ENCODE results near the gene FAM118B. TPM values are rescaled to one million over a fixed set of nuclear protein-coding genes. Genes with fewer than 3 reads are reported as not detected.

Gene FAM118B
- total and polyA plus RNA-seq, 2 of the 8 experiments (the other 6 are each of a cell fraction or from before 2014, with no cell fraction given), result 25.3 to 48.3 TPM

DNA sequence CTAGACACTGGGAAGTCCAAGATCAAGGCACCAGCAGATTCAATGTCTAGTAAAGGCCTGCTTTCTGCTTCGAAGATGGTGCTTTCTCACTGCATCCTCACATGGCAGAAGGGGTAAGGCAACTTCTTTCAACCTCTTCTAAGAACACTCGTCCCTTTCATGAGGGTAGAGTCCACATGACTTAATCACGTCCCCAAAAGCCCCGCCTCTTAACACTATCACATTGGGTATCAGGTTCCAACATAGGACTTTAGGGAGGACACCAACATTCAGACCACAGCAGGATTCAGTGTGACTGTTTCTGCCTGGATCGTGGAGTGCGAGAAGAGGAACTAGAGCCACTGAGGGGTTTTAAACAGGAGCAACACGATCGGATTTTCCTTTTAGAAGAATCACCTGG, 67.6 kb downstream of the FAM118B start:
- H3K18ac ChIP-seq (ENCODE audit: extremely low read depth, low read length), result no peak overlapping the region
- no peak overlapping the region for H3K56ac ChIP-seq (replicated peaks; ENCODE audit: insufficient read length, low read depth, low read length)
- peaks cover 0 to 5% (median 2%) of the 10 kb centered on the region in 4 experiments; a peak in 4 of 7 replicates for H3K27me3 ChIP-seq (replicated peaks in 1 of 4; ENCODE audit: control insufficient read depth in 3 of 4, extremely low read depth in 1 of 4, insufficient read depth in 3 of 4, low read length in 3 of 4)
- H3K9ac ChIP-seq (replicated peaks in 1 of 4; ENCODE audit: extremely low read depth in 1 of 4, low read depth in 3 of 4, low read length in 3 of 4), result no peak overlapping the region
- no peak overlapping the region for H2BK12ac ChIP-seq (ENCODE audit: low read depth, low read length)
- FAIRE-seq, result no peak
- no peak overlapping the region for H4K91ac ChIP-seq (replicated peaks; ENCODE audit: insufficient read length, low read length)
- H3K79me1 ChIP-seq (ENCODE audit: low read depth, low read length), result peaks cover 6% of the 10 kb centered on the region; the same call in 1 of the 2 replicates
- peaks cover 2 to 5% of the 10 kb centered on the region in 2 experiments for H4K20me1 ChIP-seq (replicated peaks in 1 of 2; ENCODE audit: control insufficient read depth in 1 of 2, insufficient read depth in 2 of 2, low read length in 2 of 2)
- peaks cover 15 to 33% (median 20%) of the 10 kb centered on the region in 4 experiments; a peak in 7 of 8 replicates for H3K36me3 ChIP-seq (ENCODE audit: control insufficient read depth in 2 of 4, insufficient read depth in 4 of 4, low read length in 3 of 4)
- H3K23me2 ChIP-seq (ENCODE audit: low read depth, low read length), result peaks cover 13% of the 10 kb centered on the region
- H3K4me3 ChIP-seq (ENCODE audit: extremely low read depth in 1 of 4, insufficient read depth in 2 of 4, low read depth in 3 of 4, low read length in 4 of 4), result no peak overlapping the region
- H3K79me2 ChIP-seq (ENCODE audit: control insufficient read depth in 1 of 2, insufficient read depth in 2 of 2, low read length in 2 of 2), result no peaks in the 10 kb centered on the region
- H2BK15ac ChIP-seq (ENCODE audit: low read length), result no peak overlapping the region
- H2BK5ac ChIP-seq (ENCODE audit: low read depth, low read length), result no peak overlapping the region
- no peak overlapping the region for H3K23ac ChIP-seq (ENCODE audit: insufficient read length)
- H3K4me1 ChIP-seq (replicated peaks in 1 of 4; ENCODE audit: control insufficient read depth in 3 of 4, insufficient read depth in 4 of 4, low read length in 3 of 4), result peaks cover 0 to 6% (median 4%) of the 10 kb centered on the region in 4 experiments; a peak in 4 of 7 replicates
- no peak for DNase-seq (ENCODE audit: low read depth in 1 of 2, low spot score in 2 of 2)
- POLR2A ChIA-PET (ENCODE audit: partially characterized antibody), result interaction anchor here (1.1 to 3.6 kb wide), 5 partner anchors 10 to 92 kb away, joined by 3 to 17 read pairs (median 4); partner anchors contain the start of genes FOXRED1 and SRPRA
- CTCF ChIA-PET (ENCODE audit: partially characterized antibody), result no interaction called here
- no peak overlapping the region for H2AFZ ChIP-seq (ENCODE audit: low read length)
- H3K9me3 ChIP-seq (ENCODE audit: insufficient read depth in 2 of 2, low read depth in 1 of 2, low read length in 1 of 2), result no peaks in the 10 kb centered on the region; a peak in 1 of 4 replicates
- WGBS, 2 experiments (ENCODE audit: extremely low coverage in 1 of 2, insufficient coverage in 1 of 2, insufficient read length in 1 of 2, insufficient replicate concordance in 2 of 2, low coverage in 1 of 2, low lambda C conversion rate in 2 of 2, missing lambda C conversion rate in 1 of 2), result 90% methylated on average over 8 of the region's 8 CpGs; no CpG with 5 or more reads in 1 of the 2 experiments
- no peak overlapping the region for H3K4me2 ChIP-seq (ENCODE audit: insufficient read depth in 1 of 2, low read depth in 2 of 2, low read length in 2 of 2)
- no peak overlapping the region for H3K27ac ChIP-seq (ENCODE audit: low read depth, low read length)
- no peak overlapping the region for H4K8ac ChIP-seq (ENCODE audit: extremely low read depth, insufficient read depth, low read length)
- H2BK20ac ChIP-seq (ENCODE audit: low read length), result no peak overlapping the region
- no peak overlapping the region for H3K4ac ChIP-seq (replicated peaks; ENCODE audit: insufficient read length, low read depth, low read length)
- no peak overlapping the region for H4K5ac ChIP-seq (ENCODE audit: insufficient read length, low read depth, low read length)
- H2BK120ac ChIP-seq (replicated peaks; ENCODE audit: low read depth, low read length), result no peak overlapping the region
- no peak overlapping the region for H2AK5ac ChIP-seq (ENCODE audit: low read depth, low read length)
- H3K14ac ChIP-seq (ENCODE audit: insufficient read length), result no peak overlapping the region
- TF ChIP-seq PHF8 (conservative IDR thresholded peaks at IDR 0.05; ENCODE audit: low read depth, low read length) (no peak), CBX8 (IDR thresholded peaks at IDR 0.05; ENCODE audit: borderline replicate concordance, low read depth, low read length) (no peak), SP4 (IDR thresholded peaks at IDR 0.05; ENCODE audit: low read length) (no peak), RAD21 (IDR thresholded peaks at IDR 0.05 in 1 of 2, conservative IDR thresholded peaks at IDR 0.05 in 1 of 2; ENCODE audit: low read depth in 2 of 2, low read length in 2 of 2) (no peak), TCF12 (IDR thresholded peaks at IDR 0.05; ENCODE audit: low read depth, low read length) (no peak), EGR1 (IDR thresholded peaks at IDR 0.05; ENCODE audit: borderline replicate concordance, low read depth, low read length) (no peak), RXRA (IDR thresholded peaks at IDR 0.05; ENCODE audit: insufficient read depth, low read depth, low read length) (no peak), CTBP2 (IDR thresholded peaks at IDR 0.05; ENCODE audit: borderline replicate concordance, insufficient read depth, insufficient read length, low read length) (no peak), HDAC6 (IDR thresholded peaks at IDR 0.05; ENCODE audit: low read depth, low read length) (no peak)
- TF ChIP-seq, protein P1, sequence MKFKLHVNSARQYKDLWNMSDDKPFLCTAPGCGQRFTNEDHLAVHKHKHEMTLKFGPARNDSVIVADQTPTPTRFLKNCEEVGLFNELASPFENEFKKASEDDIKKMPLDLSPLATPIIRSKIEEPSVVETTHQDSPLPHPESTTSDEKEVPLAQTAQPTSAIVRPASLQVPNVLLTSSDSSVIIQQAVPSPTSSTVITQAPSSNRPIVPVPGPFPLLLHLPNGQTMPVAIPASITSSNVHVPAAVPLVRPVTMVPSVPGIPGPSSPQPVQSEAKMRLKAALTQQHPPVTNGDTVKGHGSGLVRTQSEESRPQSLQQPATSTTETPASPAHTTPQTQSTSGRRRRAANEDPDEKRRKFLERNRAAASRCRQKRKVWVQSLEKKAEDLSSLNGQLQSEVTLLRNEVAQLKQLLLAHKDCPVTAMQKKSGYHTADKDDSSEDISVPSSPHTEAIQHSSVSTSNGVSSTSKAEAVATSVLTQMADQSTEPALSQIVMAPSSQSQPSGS (IDR thresholded peaks at IDR 0.05; ENCODE audit: low read length), result no peak
- TF ChIP-seq, protein P2, sequence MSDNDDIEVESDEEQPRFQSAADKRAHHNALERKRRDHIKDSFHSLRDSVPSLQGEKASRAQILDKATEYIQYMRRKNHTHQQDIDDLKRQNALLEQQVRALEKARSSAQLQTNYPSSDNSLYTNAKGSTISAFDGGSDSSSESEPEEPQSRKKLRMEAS (IDR thresholded peaks at IDR 0.05), result no peak
